Measurements from ENCODE around the gene CLIP1.
"Not testable (repeated sequence)": the region's sequence is repeated elsewhere in the genome, so short reads cannot be mapped to it uniquely, and the experiment has no call there.

Gene CLIP1

DNA sequence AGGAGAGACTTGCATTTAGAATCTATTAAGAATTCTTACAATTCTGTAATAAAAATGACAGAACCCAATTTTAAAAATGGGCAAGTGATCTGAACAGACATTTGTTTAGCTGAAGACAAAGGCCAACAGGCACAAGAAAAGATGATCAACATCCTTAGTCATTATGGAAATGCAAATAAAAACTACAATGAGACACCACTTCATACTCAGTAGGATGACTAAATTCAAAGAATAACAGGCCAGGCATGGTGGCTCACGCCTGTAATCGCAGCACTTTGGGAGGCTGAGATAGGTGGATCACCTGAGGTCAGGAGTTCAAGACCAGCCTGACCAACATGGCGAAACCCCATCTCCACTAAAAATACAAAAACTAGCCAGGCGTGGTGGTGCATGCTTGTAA lies 164.0 kb downstream of the CLIP1 start:
- not testable (repeated sequence) for H3K27ac ChIP-seq (ENCODE audit: low read length); H3K27me3 ChIP-seq (ENCODE audit: control insufficient read depth, insufficient read depth, low read length); H3K9me3 ChIP-seq (ENCODE audit: control insufficient read depth, low read depth, low read length); H3K4me1 ChIP-seq (ENCODE audit: control insufficient read depth, low read depth, low read length); H3K4me3 ChIP-seq (ENCODE audit: low read length); H3K9ac ChIP-seq (ENCODE audit: low read length)
- peaks cover 35% of the 10 kb centered on the region for H3K36me3 ChIP-seq (ENCODE audit: control insufficient read depth, low read depth, low read length)

DNA sequence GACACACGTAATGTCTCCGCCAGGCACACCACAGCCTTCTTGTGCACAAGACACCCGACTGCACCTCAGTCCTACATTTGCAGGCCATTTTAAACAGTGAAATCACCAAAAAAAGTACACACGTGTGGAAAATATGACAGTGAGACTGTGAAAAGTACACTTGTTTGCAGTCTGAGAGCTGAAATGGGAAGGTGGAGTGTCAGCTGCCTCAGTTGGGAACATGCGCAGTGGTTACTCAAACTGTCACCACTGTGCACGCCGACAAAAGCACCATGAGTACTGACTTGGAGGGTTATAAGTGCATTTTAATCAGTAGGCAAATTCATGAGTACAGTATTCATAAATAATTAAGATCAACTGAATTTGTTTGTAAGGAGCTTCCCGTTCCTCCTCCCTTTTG lies 171.9 kb downstream of the CLIP1 start:
- H3K4me1 ChIP-seq (ENCODE audit: control insufficient read depth, low read depth, low read length): no peaks in the 10 kb centered on the region
- peaks cover 16% of the 10 kb centered on the region for H3K36me3 ChIP-seq (ENCODE audit: control insufficient read depth, low read depth, low read length)
- H3K27ac ChIP-seq (ENCODE audit: low read length): no peak overlapping the region
- no peak overlapping the region for H3K9ac ChIP-seq (ENCODE audit: low read length)
- no peaks in the 10 kb centered on the region for H3K27me3 ChIP-seq (ENCODE audit: control insufficient read depth, insufficient read depth, low read length)
- no peaks in the 10 kb centered on the region for H3K9me3 ChIP-seq (ENCODE audit: control insufficient read depth, low read depth, low read length)
- H3K4me3 ChIP-seq (ENCODE audit: low read length): no peak overlapping the region

DNA sequence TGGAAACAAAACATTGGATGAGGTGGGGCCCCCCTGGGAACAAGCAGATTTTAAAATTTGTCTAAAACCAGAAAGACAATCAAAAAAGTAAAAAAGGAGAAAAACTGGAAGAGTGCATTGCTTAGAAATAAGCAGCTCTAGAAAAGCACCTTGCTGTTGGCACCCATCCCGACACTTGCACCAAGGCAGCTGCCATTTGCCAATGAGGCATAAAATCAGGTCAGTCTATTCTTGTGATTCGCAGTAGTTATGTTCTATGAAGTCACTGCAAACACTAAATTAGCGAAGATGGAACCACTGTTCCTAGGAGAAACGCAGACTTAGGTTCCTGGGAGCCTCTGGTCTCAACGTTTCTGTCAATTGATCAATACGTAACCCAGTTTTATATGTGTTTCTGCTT lies 172.4 kb downstream of the CLIP1 start:
- Histone ChIP-seq H3K9ac (ENCODE audit: low read length) (no peak overlapping the region), H3K27ac (ENCODE audit: low read length) (no peak overlapping the region), H3K9me3 (ENCODE audit: control insufficient read depth, low read depth, low read length) (no peaks in the 10 kb centered on the region), H3K4me1 (ENCODE audit: control insufficient read depth, low read depth, low read length) (no peaks in the 10 kb centered on the region), H3K27me3 (ENCODE audit: control insufficient read depth, insufficient read depth, low read length) (no peaks in the 10 kb centered on the region), H3K36me3 (ENCODE audit: control insufficient read depth, low read depth, low read length) (peaks cover 16% of the 10 kb centered on the region), H3K4me3 (ENCODE audit: low read length) (no peak overlapping the region)

DNA sequence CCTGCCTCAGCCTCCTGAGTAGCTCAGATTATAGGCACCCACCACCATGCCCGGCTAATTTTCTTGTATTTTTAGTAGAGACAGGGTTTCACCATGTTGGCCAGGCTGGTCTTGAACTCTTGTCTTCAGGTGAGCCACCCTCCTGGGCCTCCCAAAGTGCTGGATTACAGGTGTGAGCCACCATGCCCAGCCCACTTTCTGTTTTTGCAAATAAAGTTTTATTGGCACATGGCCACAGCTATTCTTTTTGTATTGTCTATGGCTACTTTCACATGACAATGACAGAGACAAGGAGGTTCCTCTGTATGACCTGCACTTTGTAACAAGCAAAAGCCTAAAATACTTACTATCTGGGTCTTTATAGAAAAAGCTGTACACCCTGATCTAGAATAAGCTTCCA lies 176.9 kb downstream of the CLIP1 start:
- H3K9ac ChIP-seq (ENCODE audit: low read length): no peak overlapping the region
- no peak overlapping the region for H3K27ac ChIP-seq (ENCODE audit: low read length)
- H3K9me3 ChIP-seq (ENCODE audit: control insufficient read depth, low read depth, low read length): no peaks in the 10 kb centered on the region
- H3K4me1 ChIP-seq (ENCODE audit: control insufficient read depth, low read depth, low read length): no peaks in the 10 kb centered on the region
- H3K36me3 ChIP-seq (ENCODE audit: control insufficient read depth, low read depth, low read length): peaks cover 16% of the 10 kb centered on the region
- no peaks in the 10 kb centered on the region for H3K27me3 ChIP-seq (ENCODE audit: control insufficient read depth, insufficient read depth, low read length)
- no peak overlapping the region for H3K4me3 ChIP-seq (ENCODE audit: low read length)

DNA sequence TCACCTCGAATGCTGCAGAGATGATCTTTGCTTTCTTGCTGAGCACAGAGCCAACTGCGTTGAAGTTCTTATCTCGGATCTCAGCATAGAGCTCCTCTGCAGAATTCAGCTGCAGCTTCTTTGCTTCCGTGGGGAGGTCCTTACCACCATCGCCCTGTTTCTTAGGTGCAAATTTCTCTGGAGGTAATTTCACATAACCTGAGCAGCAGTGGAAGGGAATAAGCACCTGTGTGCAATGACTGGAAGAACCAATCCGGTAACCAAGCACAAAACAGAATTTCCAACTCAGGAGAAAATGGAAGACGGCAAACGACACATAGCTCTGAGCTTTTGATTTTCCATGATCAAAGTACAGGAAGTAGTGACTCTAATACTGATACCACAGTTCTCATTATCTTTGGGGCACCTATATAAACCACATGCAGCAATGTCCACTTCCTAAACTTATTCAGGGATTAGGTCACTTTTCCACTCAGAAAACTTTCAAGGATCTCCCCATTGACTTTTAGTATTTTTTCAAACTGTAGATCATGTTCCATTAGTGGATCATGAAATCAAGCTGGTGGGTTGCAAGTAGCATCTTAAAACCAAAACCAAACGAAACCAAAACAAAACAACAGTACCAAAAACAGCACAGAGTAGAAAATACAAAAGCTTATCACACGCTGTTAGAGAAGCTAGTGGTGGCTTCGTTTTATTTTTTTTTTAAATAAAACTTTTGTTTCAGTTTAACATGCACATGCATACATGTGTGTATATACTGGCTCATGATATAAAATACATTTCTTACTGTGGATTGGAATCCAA lies 177.7 kb downstream of the CLIP1 start:
- peaks cover 10% of the 10 kb centered on the region for H3K36me3 ChIP-seq (ENCODE audit: control insufficient read depth, low read depth, low read length)
- H3K9ac ChIP-seq (ENCODE audit: low read length): no peak overlapping the region
- H3K27ac ChIP-seq (ENCODE audit: low read length): no peak overlapping the region
- no peaks in the 10 kb centered on the region for H3K27me3 ChIP-seq (ENCODE audit: control insufficient read depth, insufficient read depth, low read length)
- no peaks in the 10 kb centered on the region for H3K4me1 ChIP-seq (ENCODE audit: control insufficient read depth, low read depth, low read length)
- H3K9me3 ChIP-seq (ENCODE audit: control insufficient read depth, low read depth, low read length): no peaks in the 10 kb centered on the region
- no peak overlapping the region for H3K4me3 ChIP-seq (ENCODE audit: low read length)

DNA sequence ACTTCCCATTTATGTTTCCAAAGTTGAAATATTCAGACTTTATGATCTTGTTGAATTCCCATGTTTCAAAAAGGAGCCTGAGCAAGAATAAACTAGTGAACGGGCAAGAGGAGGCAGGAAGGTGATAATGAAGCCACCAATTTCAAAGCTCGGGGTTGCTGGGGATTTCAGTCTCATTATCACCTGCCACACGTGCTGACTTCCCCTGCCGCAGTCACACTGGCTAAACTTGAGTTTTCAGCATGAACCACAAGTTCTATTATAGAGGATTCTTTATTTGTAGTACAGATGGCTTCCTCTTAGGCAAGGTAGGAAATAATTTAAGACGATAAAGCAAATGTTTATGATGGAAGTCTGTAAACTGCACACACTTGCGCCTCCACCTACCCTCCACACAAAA lies 178.5 kb downstream of the CLIP1 start:
- no peak overlapping the region for H3K9ac ChIP-seq (ENCODE audit: low read length)
- H3K36me3 ChIP-seq (ENCODE audit: control insufficient read depth, low read depth, low read length): peaks cover 4% of the 10 kb centered on the region
- no peaks in the 10 kb centered on the region for H3K9me3 ChIP-seq (ENCODE audit: control insufficient read depth, low read depth, low read length)
- no peaks in the 10 kb centered on the region for H3K27me3 ChIP-seq (ENCODE audit: control insufficient read depth, insufficient read depth, low read length)
- H3K4me1 ChIP-seq (ENCODE audit: control insufficient read depth, low read depth, low read length): no peaks in the 10 kb centered on the region
- no peak overlapping the region for H3K27ac ChIP-seq (ENCODE audit: low read length)
- no peak overlapping the region for H3K4me3 ChIP-seq (ENCODE audit: low read length)

DNA sequence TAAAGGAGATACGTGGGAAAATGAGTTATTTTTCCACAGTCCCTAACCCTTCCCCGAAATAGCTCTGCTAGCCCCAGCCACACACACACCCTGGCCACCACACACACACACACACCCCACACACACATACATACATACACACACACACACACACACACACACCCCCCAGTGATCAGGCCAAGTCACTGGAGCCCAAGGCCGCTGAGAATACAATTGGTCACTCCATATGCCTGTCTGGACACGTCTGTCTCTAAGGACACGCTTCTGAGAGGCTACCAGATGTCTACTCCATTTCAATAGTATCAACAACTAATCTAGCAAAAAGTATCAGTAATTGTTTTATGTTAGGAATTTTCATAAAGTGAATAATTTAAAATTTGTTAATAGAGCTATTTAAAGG lies 183.6 kb downstream of the CLIP1 start:
- Histone ChIP-seq H3K9me3 (ENCODE audit: control insufficient read depth, low read depth, low read length) (no peaks in the 10 kb centered on the region), H3K36me3 (ENCODE audit: control insufficient read depth, low read depth, low read length) (peaks cover 13% of the 10 kb centered on the region), H3K27ac (ENCODE audit: low read length) (no peak overlapping the region), H3K4me3 (ENCODE audit: low read length) (no peak overlapping the region), H3K9ac (ENCODE audit: low read length) (no peak overlapping the region), H3K27me3 (ENCODE audit: control insufficient read depth, insufficient read depth, low read length) (no peaks in the 10 kb centered on the region), H3K4me1 (ENCODE audit: control insufficient read depth, low read depth, low read length) (no peaks in the 10 kb centered on the region)

DNA sequence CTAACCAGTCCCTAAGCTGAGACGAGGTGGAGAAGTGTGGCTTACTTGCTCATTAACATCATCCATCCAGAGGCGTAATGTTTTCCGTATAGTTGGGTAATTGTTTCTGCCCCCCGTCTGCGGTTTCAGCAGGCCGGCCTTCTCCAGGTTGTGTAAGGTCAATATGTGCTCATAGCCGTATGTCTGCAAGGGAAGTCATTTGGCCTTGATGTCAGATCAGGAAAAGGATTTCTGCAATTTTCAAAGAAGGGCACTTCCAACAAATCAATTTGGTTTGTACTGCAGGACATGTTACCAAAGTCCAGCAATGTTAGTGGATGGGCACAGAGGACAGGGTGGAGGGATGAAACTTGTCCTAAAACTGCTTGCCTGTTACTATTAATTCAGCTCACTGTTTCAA lies 186.7 kb downstream of the CLIP1 start:
- Histone ChIP-seq H3K4me3 (ENCODE audit: low read length) (no peak overlapping the region), H3K4me1 (ENCODE audit: control insufficient read depth, low read depth, low read length) (no peaks in the 10 kb centered on the region), H3K9me3 (ENCODE audit: control insufficient read depth, low read depth, low read length) (no peaks in the 10 kb centered on the region), H3K9ac (ENCODE audit: low read length) (no peak overlapping the region), H3K27me3 (ENCODE audit: control insufficient read depth, insufficient read depth, low read length) (no peaks in the 10 kb centered on the region), H3K36me3 (ENCODE audit: control insufficient read depth, low read depth, low read length) (peaks cover 17% of the 10 kb centered on the region), H3K27ac (ENCODE audit: low read length) (no peak overlapping the region)

DNA sequence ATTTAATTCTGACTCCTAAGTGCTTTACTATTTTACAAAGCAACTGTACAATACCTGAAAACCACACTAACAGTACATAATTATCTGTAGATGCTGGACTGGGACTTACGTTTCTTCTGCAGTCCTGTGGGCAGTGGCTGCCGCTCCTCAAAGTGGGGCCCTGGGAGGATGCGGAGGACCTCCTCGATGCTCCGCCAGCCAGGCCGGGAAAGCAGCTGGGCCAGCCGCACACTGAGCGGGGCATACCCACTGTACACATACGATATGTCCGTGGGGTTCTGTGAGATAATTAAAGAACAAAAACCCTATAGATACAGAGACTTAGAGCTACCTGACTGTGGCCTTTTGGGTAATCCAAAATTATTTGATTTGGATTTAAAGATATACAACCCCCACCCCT lies 189.8 kb downstream of the CLIP1 start:
- Histone ChIP-seq H3K27ac (ENCODE audit: low read length) (no peak overlapping the region), H3K4me3 (ENCODE audit: low read length) (no peak overlapping the region), H3K9ac (ENCODE audit: low read length) (no peak overlapping the region), H3K4me1 (ENCODE audit: control insufficient read depth, low read depth, low read length) (no peaks in the 10 kb centered on the region), H3K36me3 (ENCODE audit: control insufficient read depth, low read depth, low read length) (peaks cover 13% of the 10 kb centered on the region), H3K27me3 (ENCODE audit: control insufficient read depth, insufficient read depth, low read length) (no peaks in the 10 kb centered on the region), H3K9me3 (ENCODE audit: control insufficient read depth, low read depth, low read length) (no peaks in the 10 kb centered on the region)

DNA sequence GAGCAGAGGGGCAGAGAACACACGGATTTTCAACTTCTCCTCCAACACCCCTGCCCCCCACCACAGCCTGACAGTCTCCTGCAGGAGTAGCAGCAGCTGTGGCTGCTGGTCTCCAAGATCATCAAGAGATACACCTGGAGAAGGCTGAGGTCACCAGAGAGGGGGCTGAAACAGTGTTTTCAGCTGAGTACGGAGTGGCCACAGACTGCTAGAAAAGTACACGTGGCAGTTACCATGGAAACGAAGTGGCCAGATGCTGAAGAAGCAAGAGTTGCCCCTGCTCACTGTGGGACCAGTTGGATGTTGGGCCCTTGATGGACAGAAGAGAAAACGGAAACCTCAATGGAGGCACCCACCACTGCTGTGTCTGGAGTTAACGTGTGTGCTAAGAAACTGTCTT lies 191.7 kb downstream of the CLIP1 start:
- H3K9me3 ChIP-seq (ENCODE audit: control insufficient read depth, low read depth, low read length): no peaks in the 10 kb centered on the region
- H3K4me1 ChIP-seq (ENCODE audit: control insufficient read depth, low read depth, low read length): no peaks in the 10 kb centered on the region
- H3K27me3 ChIP-seq (ENCODE audit: control insufficient read depth, insufficient read depth, low read length): no peaks in the 10 kb centered on the region
- no peak overlapping the region for H3K27ac ChIP-seq (ENCODE audit: low read length)
- H3K4me3 ChIP-seq (ENCODE audit: low read length): no peak overlapping the region
- H3K9ac ChIP-seq (ENCODE audit: low read length): no peak overlapping the region
- peaks cover 13% of the 10 kb centered on the region for H3K36me3 ChIP-seq (ENCODE audit: control insufficient read depth, low read depth, low read length)

DNA sequence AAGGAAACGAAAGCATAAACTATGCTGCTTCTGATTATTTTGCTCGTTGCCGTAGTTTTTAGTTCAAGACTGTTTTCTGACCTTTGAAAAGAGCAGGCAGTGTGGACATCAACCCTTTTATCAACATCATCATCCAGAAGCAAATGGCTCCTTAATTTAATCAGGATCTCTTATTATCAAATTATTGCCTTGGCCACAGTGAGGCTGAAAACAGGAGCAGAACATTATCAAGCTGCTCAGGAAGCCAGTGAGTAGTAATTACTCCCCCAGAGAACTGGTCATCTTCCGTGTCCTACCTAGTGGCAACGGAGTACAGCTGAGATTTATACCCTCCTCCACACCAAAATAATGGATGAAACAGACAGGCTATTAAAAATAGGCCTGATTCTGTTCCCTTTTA lies 194.4 kb downstream of the CLIP1 start:
- no peak overlapping the region for H3K27ac ChIP-seq (ENCODE audit: low read length)
- no peaks in the 10 kb centered on the region for H3K27me3 ChIP-seq (ENCODE audit: control insufficient read depth, insufficient read depth, low read length)
- peaks cover 21% of the 10 kb centered on the region for H3K36me3 ChIP-seq (ENCODE audit: control insufficient read depth, low read depth, low read length)
- H3K9ac ChIP-seq (ENCODE audit: low read length): no peak overlapping the region
- no peak overlapping the region for H3K4me3 ChIP-seq (ENCODE audit: low read length)
- no peaks in the 10 kb centered on the region for H3K9me3 ChIP-seq (ENCODE audit: control insufficient read depth, low read depth, low read length)
- peaks cover 12% of the 10 kb centered on the region for H3K4me1 ChIP-seq (ENCODE audit: control insufficient read depth, low read depth, low read length)

DNA sequence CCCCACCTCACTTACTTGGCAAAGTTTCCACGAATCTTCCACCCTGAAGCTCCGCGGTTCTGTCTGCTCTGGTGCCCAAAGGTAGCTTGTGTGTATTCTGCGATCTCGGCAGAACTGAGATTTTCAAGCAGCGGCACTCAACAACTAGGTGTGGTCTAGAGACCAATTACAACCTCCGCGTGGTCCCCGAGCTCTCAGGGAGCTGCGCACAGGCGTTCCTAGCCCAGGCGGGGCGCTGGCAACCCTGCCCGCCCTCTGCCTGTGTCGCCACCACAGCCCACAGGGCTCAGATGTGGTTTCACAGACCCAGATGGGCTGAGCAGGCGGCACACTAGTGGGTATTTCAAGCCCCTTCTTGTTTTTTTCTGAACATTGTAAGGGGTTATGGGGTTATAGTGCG lies 195.1 kb downstream of the CLIP1 start:
- Histone ChIP-seq H3K4me3 (ENCODE audit: low read length) (no peak overlapping the region), H3K4me1 (ENCODE audit: control insufficient read depth, low read depth, low read length) (peaks cover 12% of the 10 kb centered on the region), H3K9me3 (ENCODE audit: control insufficient read depth, low read depth, low read length) (no peaks in the 10 kb centered on the region), H3K36me3 (ENCODE audit: control insufficient read depth, low read depth, low read length) (peaks cover 26% of the 10 kb centered on the region), H3K27ac (ENCODE audit: low read length) (no peak overlapping the region), H3K9ac (ENCODE audit: low read length) (no peak overlapping the region), H3K27me3 (ENCODE audit: control insufficient read depth, insufficient read depth, low read length) (no peaks in the 10 kb centered on the region)

All from iPS-18a (cell line).